ENCODE data around the gene EMP3. TPM values are rescaled to one million over a fixed set of nuclear protein-coding genes. Genes with fewer than 3 reads are reported as not detected.

The EMP3 gene
- total RNA-seq, 1 experiment from 2014 or later: 8.9 TPM

GRCh38 chr19:48362716-48363499 is 37.6 kb downstream of the EMP3 start (continued):
- TF ChIP-seq ZNF138 (CRISPR knock-in tag; conservative IDR thresholded peaks at IDR 0.05) (no peak), ZBTB21 (CRISPR knock-in tag; IDR thresholded peaks at IDR 0.05; ENCODE audit: borderline replicate concordance) (0 out of 2 replicates have a peak, but pooled peaks have one; percentile 38), ZMAT4 (CRISPR knock-in tag; IDR thresholded peaks at IDR 0.05) (no peak), ZNF281 (CRISPR knock-in tag; IDR thresholded peaks at IDR 0.05) (no peak), ZNF532 (CRISPR knock-in tag; IDR thresholded peaks at IDR 0.05; ENCODE audit: borderline replicate concordance) (no peak), TEAD1 (CRISPR knock-in tag; IDR thresholded peaks at IDR 0.05) (peak; percentile 66; the same call in 1 of the 2 replicates), IRF2 (CRISPR knock-in tag; IDR thresholded peaks at IDR 0.05; ENCODE audit: borderline replicate concordance, low read depth) (no peak)

GRCh38 chr19:48363500-48363809 is 38.1 kb downstream of the EMP3 start:
- no peaks in the 10 kb centered on the region for H3K9me3 Mint-ChIP-seq
- ChIA-PET CTCF (interaction anchor here (0.6 to 4.8 kb wide), 27 partner anchors 10 to 294 kb away, joined by 3 to 80 read pairs (median 6); partner anchors contain the start of genes GRIN2D, GRWD1 and KDELR1), POLR2A (interaction anchor here (0.6 to 2.1 kb wide), 11 partner anchors 12 to 537 kb away, joined by 3 to 15 read pairs (median 5); partner anchors contain the start of genes EMP3, KDELR1 and NUCB1)
- peaks cover 8% of the 10 kb centered on the region for H3K36me3 Mint-ChIP-seq
- DNase-seq (ENCODE audit: low spot score): no peak
- H3K27me3 Mint-ChIP-seq (ENCODE audit: low read depth): peaks cover 15% of the 10 kb centered on the region
- peak overlapping the region; percentile 81 for H3K4me3 Mint-ChIP-seq
- peak overlapping the region; percentile 97 for H3K27ac Mint-ChIP-seq
- ATAC-seq: peak; percentile 14
- TF ChIP-seq FOXJ3 (CRISPR knock-in tag; IDR thresholded peaks at IDR 0.05; ENCODE audit: borderline replicate concordance): no peak
- 0 out of 2 replicates have a peak, but pooled peaks have one; percentile 42 for TF ChIP-seq IRF1 (CRISPR knock-in tag; IDR thresholded peaks at IDR 0.05)
- TF ChIP-seq NR1H2 (CRISPR knock-in tag; IDR thresholded peaks at IDR 0.05): no peak
- no peak for TF ChIP-seq HMGXB4 (CRISPR knock-in tag; IDR thresholded peaks at IDR 0.05)
- TF ChIP-seq ZNF671 (CRISPR knock-in tag; IDR thresholded peaks at IDR 0.05): no peak
- TF ChIP-seq RORB (CRISPR knock-in tag; IDR thresholded peaks at IDR 0.05): no peak
- TF ChIP-seq CREB1 (CRISPR knock-in tag; IDR thresholded peaks at IDR 0.05): no peak
- no peak for TF ChIP-seq ARID4B (CRISPR knock-in tag; IDR thresholded peaks at IDR 0.05; ENCODE audit: borderline replicate concordance)
- TF ChIP-seq NR3C1 (CRISPR knock-in tag; conservative IDR thresholded peaks at IDR 0.05; ENCODE audit: low read depth): no peak
- TF ChIP-seq USF2 (CRISPR knock-in tag; IDR thresholded peaks at IDR 0.05): 0 out of 2 replicates have a peak, but pooled peaks have one; percentile 49
- peaks cover 9% of the 10 kb centered on the region for H3K4me1 Mint-ChIP-seq

Data from WTC11 (cell line).